HL-60 (cell line): ENCODE data around the gene PTTG1IP.

Source experiments
- DNase-seq, 2 experiments: peaks; one replicate each; pipeline ENCODE4 v3.0.0-alpha.2; 2010 to 2020; ENCODE audit warnings: low read depth in 1 of 2, low spot score in 1 of 2
- H3K27ac ChIP-seq: fragments of 250-450 bp; sonication (Bioruptor Pico); replicated peaks from 2 replicates; pipeline ENCODE4 v1.5.1; 2020; ENCODE audit warnings: mild to moderate bottlenecking, moderate library complexity
- H3K27me3 ChIP-seq: fragments of 250-450 bp; sonication (Bioruptor Pico); 2 replicates; pipeline ENCODE4 v1.5.1; 2021; ENCODE audit warnings: mild to moderate bottlenecking, moderate library complexity; ENCODE audit not compliant: insufficient read depth, poor library complexity, severe bottlenecking
- H3K4me3 ChIP-seq: replicated peaks from 2 replicates; pipeline ENCODE4 v1.5.1; 2011; ENCODE audit warnings: mild to moderate bottlenecking, control low read depth, low read length; ENCODE audit not compliant: insufficient read depth
- CTCF ChIP-seq: IDR thresholded peaks from one replicate; pipeline ENCODE4 v1.5.1; 2011; ENCODE audit warnings: low read length, control low read depth, inconsistent platforms; ENCODE audit not compliant: insufficient read depth
- GABPA ChIP-seq: IDR thresholded peaks from 2 replicates; pipeline ENCODE4 v1.6.1; 2012; ENCODE audit warnings: low read depth
- POLR2AphosphoS5 ChIP-seq: IDR thresholded peaks from 2 replicates; pipeline ENCODE4 v1.6.1; 2012; ENCODE audit warnings: low read depth
- REST ChIP-seq: IDR thresholded peaks from 2 replicates; pipeline ENCODE4 v1.6.1; 2012; ENCODE audit warnings: low read depth; ENCODE audit not compliant: insufficient replicate concordance
- SPI1 ChIP-seq: IDR thresholded peaks from 2 replicates; pipeline ENCODE4 v1.6.1; 2012; ENCODE audit warnings: low read depth, mild to moderate bottlenecking, borderline replicate concordance

PTTG1IP gene

GRCh38 chr21:44917446-44918106 lies 44.1 kb upstream of the PTTG1IP start:
- Histone ChIP-seq H3K4me3 (no peak overlapping the region), H3K27me3 (no peaks in the 10 kb centered on the region), H3K27ac (no peak overlapping the region)
- TF ChIP-seq GABPA, result no peak
- no peak for TF ChIP-seq SPI1
- no peak for TF ChIP-seq CTCF
- TF ChIP-seq REST, result no peak
- TF ChIP-seq POLR2AphosphoS5, result no peak
- no peak for DNase-seq

- H3K27ac ChIP-seq, result no peak overlapping the region
- no peak for DNase-seq
These were observed 43.5 kb upstream of the PTTG1IP start for GRCh38 chr21:44916965-44917364.

More at GRCh38 chr21:44916965-44917364, 43.5 kb upstream of the PTTG1IP start:
- TF ChIP-seq POLR2AphosphoS5, result no peak
- no peak for TF ChIP-seq GABPA
- TF ChIP-seq REST, result no peak
- TF ChIP-seq SPI1, result no peak
- no peak for TF ChIP-seq CTCF
- Histone ChIP-seq H3K27me3 (no peaks in the 10 kb centered on the region), H3K4me3 (no peak overlapping the region)
